PC-3 (cell line): ENCODE results near the gene ADGRG1. TPM values are rescaled to one million over a fixed set of nuclear protein-coding genes. Genes with fewer than 3 reads are reported as not detected.

Source experiments
- ATAC-seq: fragments of 200-7000 bp; cut with Tn5 transposase; 2 replicates; pipeline ENCODE4 v1.9.1; 2020; ENCODE audit warnings: mild to moderate bottlenecking, moderate library complexity
- Bru-seq: library from RNA; stranded (reverse); fragments of 400-500 nt; gene quantifications from one replicate; lab custom pipeline; 2021; lab: Mats Ljungman, UMichigan
- BruChase-seq, 2 experiments: library from RNA; stranded (reverse); fragments of 400-500 nt; gene quantifications; one replicate each; lab custom pipeline; 2021; lab: Mats Ljungman, UMichigan
- BruUV-seq: library from RNA; stranded (reverse); fragments of 400-500 nt; replicated peaks from 2 replicates; lab custom pipeline; 2021; lab: Mats Ljungman, UMichigan
- CTCF ChIA-PET: fragments of 300-600 bp; sonication (Branson Sonifier 250); formaldehyde crosslinking; loops from one replicate; lab custom pipeline; 2022; ENCODE audit warnings: antibody characterized with exemption; lab: Charles Lee
- POLR2A ChIA-PET: fragments of 300-600 bp; sonication (Branson Sonifier 250); formaldehyde crosslinking; loops from one replicate; lab custom pipeline; 2022; ENCODE audit warnings: antibody characterized with exemption; ENCODE audit not compliant: unreplicated experiment; lab: Charles Lee
- DNase-seq: peaks from one replicate; pipeline ENCODE4 v3.0.0-alpha.2; 2015
- H2AFZ ChIP-seq: fragments of 300-600 bp; sonication (generic); 2 replicates; pipeline ENCODE4 v1.6.0; 2016; ENCODE audit warnings: antibody characterized with exemption, low read length
- H3F3A ChIP-seq: fragments of 300-600 bp; sonication (generic); one replicate; pipeline ENCODE4 v1.6.0; 2017; ENCODE audit warnings: antibody characterized with exemption, low read length, control low read depth, mild to moderate bottlenecking; ENCODE audit not compliant: unreplicated experiment
- H3K27ac ChIP-seq: fragments of 300-600 bp; sonication (generic); 2 replicates; pipeline ENCODE4 v1.5.1; 2016; ENCODE audit warnings: mild to moderate bottlenecking, low read length
- H3K27me3 ChIP-seq: fragments of 300-600 bp; sonication (generic); 2 replicates; pipeline ENCODE4 v1.6.1; 2016; ENCODE audit warnings: low read length, mixed read lengths
- H3K36me3 ChIP-seq: fragments of 300-600 bp; sonication (generic); 2 replicates; pipeline ENCODE4 v1.6.1; 2016; ENCODE audit warnings: low read depth, mixed run types, low read length, mixed read lengths
- H3K4me1 ChIP-seq: fragments of 300-600 bp; sonication (generic); 2 replicates; pipeline ENCODE4 v1.5.1; 2016; ENCODE audit warnings: low read length; ENCODE audit not compliant: insufficient read depth
- H3K4me2 ChIP-seq: fragments of 300-600 bp; sonication (generic); 2 replicates; pipeline ENCODE4 v1.6.0; 2016; ENCODE audit warnings: low read length
- H3K4me3 ChIP-seq: fragments of 300-600 bp; sonication (generic); 2 replicates; pipeline ENCODE4 v1.5.1; 2016; ENCODE audit warnings: mild to moderate bottlenecking, low read length, mixed read lengths
- H3K79me2 ChIP-seq: fragments of 300-600 bp; sonication (generic); 2 replicates; pipeline ENCODE4 v1.6.1; 2017; ENCODE audit warnings: low read length, mixed read lengths
- H3K9ac ChIP-seq: fragments of 300-600 bp; sonication (generic); 2 replicates; pipeline ENCODE4 v1.6.0; 2016; ENCODE audit warnings: mild to moderate bottlenecking, low read length
- H3K9me2 ChIP-seq: fragments of 300-600 bp; sonication (generic); replicated peaks from 2 replicates; pipeline ENCODE4 v1.6.1; 2016; ENCODE audit warnings: mixed run types, low read length, mixed read lengths
- H3K9me3 ChIP-seq: fragments of 300-600 bp; sonication (generic); 2 replicates; pipeline ENCODE4 v1.6.1; 2016; ENCODE audit warnings: low read length, mixed read lengths
- H4K20me1 ChIP-seq: fragments of 300-600 bp; sonication (generic); 2 replicates; pipeline ENCODE4 v1.6.1; 2016; ENCODE audit warnings: low read length, mixed read lengths
- CTCF ChIP-seq: fragments of 300-600 bp; sonication (generic); conservative IDR thresholded peaks from 2 replicates; pipeline ENCODE4 v1.5.1; 2017; ENCODE audit warnings: antibody characterized with exemption, low read depth, mild to moderate bottlenecking, low read length
- EZH2 ChIP-seq: fragments of 300-600 bp; sonication (generic); IDR thresholded peaks from one replicate; pipeline ENCODE4 v1.6.1; 2017; ENCODE audit warnings: antibody characterized with exemption, mild to moderate bottlenecking, low read length; ENCODE audit not compliant: unreplicated experiment
- EZH2phosphoT487 ChIP-seq: fragments of 300-600 bp; sonication (generic); IDR thresholded peaks from 2 replicates; pipeline ENCODE4 v1.6.1; 2018; ENCODE audit warnings: mild to moderate bottlenecking, antibody characterized with exemption, low read length, borderline replicate concordance
- intact Hi-C: fragments of 100-400 bp; cut with micrococcal nuclease; formaldehyde crosslinking; loops from 2 replicates; pipeline ENCODE4 v1.9.0; 2023
- long read RNA-seq: library from polyadenylated mRNA; unstranded; transcript quantifications from one replicate; pipeline ENCODE4 v2.0.0, GENCODE V29; 2021; ENCODE audit not compliant: unreplicated experiment
- total RNA-seq: library from RNA; depleted of rRNA; stranded (reverse); fragments of >200 nt; gene quantifications from 2 replicates; pipeline ENCODE4 v1.2.3, GENCODE V29; 2014; rRNA removed

ADGRG1 gene
- total RNA-seq (33.7 and 41.5 TPM in 2 replicates), Bru-seq, nascent RNA (percentile 53 among the genes with signal in this experiment), BruChase-seq, experiment 1, labeled RNA remaining after a 6-hour chase (percentile 61 among the genes with signal in this experiment), BruChase-seq, experiment 2, labeled RNA remaining after a 2-hour chase (percentile 46 among the genes with signal in this experiment)
- long read RNA-seq, full-length matches to known transcripts = 4 of 49 reads
- long read RNA-seq, partial matches to known transcripts = 40 of 49 reads
- long read RNA-seq, other reads (novel, unspliced or antisense) = 5 of 49 reads

- no peaks in the 10 kb centered on the region for H3K9me2 ChIP-seq
- no peaks in the 10 kb centered on the region for H3K9me3 ChIP-seq
- no peak within 1 kb of the TSS for H2AFZ ChIP-seq
- CTCF ChIA-PET = interaction anchor here (0.5 to 1.3 kb wide), 4 partner anchors 15 to 37 kb away, joined by 3 to 7 read pairs (median 3); no protein-coding TSS in a partner anchor
- peak within 1 kb of the TSS; percentile 90 for H3K9ac ChIP-seq
- H3K27ac ChIP-seq = peak within 1 kb of the TSS; percentile 94
- no peaks in the 10 kb centered on the region for H3K36me3 ChIP-seq
- no peaks in the 10 kb centered on the region for H4K20me1 ChIP-seq
- H3K4me3 ChIP-seq = peak within 1 kb of the TSS; percentile 71
- peaks cover 69% of the 10 kb centered on the region for H3K79me2 ChIP-seq
- peak; percentile 10; the same call in 1 of the 2 replicates for TF ChIP-seq CTCF
- no peak for TF ChIP-seq EZH2
- TF ChIP-seq EZH2phosphoT487 = no peak
- peak within 1 kb of the TSS; percentile 88 for H3K4me2 ChIP-seq
- H3K27me3 ChIP-seq = no peaks in the 10 kb centered on the region
- H3F3A ChIP-seq = no peaks in the 10 kb centered on the region
- ATAC-seq (peak; percentile 76), DNase-seq (peak; percentile 92)
- peaks cover 63% of the 10 kb centered on the region for H3K4me1 ChIP-seq
- POLR2A ChIA-PET = interaction anchor here (0.6 to 0.8 kb wide), 2 partner anchors 10 to 400 kb away, joined by 5 to 13 read pairs; no protein-coding TSS in a partner anchor
- intact Hi-C loops = loop anchor here (2.0 kb wide), 1 partner anchor 37 kb away; no protein-coding TSS in a partner anchor
- no TSS peak for BruUV-seq
Observed at GRCh38 chr16:57628008-57628781, at the start of gene ADGRG1. ADGRG1 (plus strand) TSS chr16:57628630; CDS start chr16:57650288, 21,658 bp downstream.

DNA sequence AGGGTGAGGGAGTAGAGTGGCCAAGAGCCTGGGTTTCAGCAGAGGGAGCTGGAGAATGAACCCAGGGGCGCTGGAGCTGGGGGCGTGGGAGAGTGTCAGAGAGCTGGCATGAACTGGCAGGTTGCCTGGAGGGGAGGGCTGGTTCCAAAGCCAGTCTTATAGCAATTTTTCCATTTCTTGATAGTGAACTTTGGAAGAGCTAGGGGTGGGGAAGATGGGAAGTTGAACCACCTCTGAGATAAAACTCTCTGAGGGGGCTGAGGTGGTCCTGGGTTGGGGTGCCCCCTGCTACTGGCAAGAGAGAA, 49.1 kb upstream of the ADGRG1 start:
- Histone ChIP-seq H3K79me2 (no peaks in the 10 kb centered on the region), H3K27ac (no peak overlapping the region), H2AFZ (no peak overlapping the region), H3K4me1 (no peaks in the 10 kb centered on the region), H3F3A (no peaks in the 10 kb centered on the region), H4K20me1 (no peaks in the 10 kb centered on the region), H3K9ac (no peak overlapping the region), H3K36me3 (no peaks in the 10 kb centered on the region; the same call in 1 of the 2 replicates), H3K4me3 (no peak overlapping the region), H3K9me2 (no peaks in the 10 kb centered on the region), H3K27me3 (no peaks in the 10 kb centered on the region), H3K9me3 (no peaks in the 10 kb centered on the region), H3K4me2 (no peak overlapping the region)
- ChIA-PET POLR2A (no interaction called here), CTCF (no interaction called here)
- no peak for DNase-seq
- no peak for ATAC-seq
- BruUV-seq = no TSS peak
- TF ChIP-seq EZH2phosphoT487 (no peak), CTCF (no peak), EZH2 (no peak)
- intact Hi-C loops = loop anchor here (5.0 kb wide), 1 partner anchor 423 kb away; the partner anchor contains the start of genes USB1 and ZNF319
